HG02870 (cell line): Measurements from ENCODE around the gene ZNF426.
"Not testable (repeated sequence)": the region's sequence is repeated elsewhere in the genome, so short reads cannot be mapped to it uniquely, and the experiment has no call there.

ENCODE experiments used
- ATAC-seq: cut with Tn5 transposase; IDR thresholded peaks from one replicate; pipeline ENCODE4 v1.9.1; 2021; ENCODE audit warnings: mild to moderate bottlenecking, moderate library complexity; ENCODE audit not compliant: unreplicated experiment

The ZNF426 gene

DNA sequence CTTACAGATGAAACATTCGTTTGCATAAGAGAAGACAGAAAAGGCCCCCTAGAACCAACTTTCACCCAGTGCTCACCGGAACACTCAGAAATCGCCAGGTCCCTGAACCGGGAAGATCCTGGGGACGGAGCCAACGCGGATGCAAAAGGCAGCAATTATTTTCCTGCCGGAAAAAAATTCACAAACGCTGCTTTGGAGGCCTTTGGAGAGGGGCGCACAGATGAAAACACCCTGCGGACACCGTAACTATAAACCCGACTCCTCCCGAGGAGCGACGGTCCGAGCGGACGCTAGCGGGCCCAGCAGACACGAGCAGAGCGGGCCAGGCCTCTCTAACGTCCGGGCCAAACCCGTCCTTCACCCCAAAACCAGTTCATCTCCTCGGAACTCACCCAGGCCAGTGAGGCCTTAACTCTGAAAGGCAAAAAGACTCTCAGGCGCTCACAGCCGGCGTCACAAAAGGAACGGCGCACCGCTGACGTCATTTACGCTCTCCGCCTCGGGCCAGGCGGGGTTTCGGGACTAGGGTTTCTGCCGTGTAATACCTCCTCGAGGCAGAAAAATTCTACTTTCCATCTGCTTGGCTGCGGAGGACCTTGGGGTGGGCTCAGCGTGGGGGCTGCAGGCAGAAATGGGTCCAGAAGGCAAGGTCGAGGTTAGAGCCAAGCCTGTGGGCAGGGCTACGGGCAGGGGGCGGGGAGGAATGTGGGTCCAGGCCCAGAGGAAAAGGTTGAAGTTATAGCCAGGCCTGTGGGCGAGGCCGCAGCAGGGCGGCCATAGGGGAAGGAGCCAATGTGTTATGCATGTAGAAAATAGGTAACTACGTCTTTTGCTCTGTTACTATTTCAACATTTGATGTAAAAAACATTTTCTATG is at the start of gene ZNF426:
ZNF426 (minus strand) TSS at position 463 of the 876 bp plus-strand sequence. CDS start 2,413 bp downstream, outside the sequence.
- ATAC-seq, result no peak

DNA sequence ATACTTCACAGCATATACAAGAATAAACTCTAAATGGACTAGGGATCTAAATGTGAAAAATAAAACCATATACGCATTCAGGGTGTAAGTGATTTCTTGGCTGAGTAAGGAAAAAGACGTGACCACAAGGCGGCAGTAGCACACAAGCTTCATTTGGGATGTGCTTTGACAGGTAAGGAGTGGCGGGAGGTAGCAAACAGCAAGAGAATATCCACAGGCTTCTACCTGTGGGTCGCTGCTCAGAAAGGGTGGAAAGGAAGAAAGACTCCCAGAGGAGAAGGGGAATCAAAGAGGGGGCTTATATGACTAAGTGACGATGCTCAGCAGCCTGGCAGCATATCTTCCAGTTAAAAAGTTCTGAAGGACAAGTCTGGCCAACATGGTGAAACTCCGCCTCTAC is 48.3 kb upstream of the ZNF426 start:
- ATAC-seq, result no peak

DNA sequence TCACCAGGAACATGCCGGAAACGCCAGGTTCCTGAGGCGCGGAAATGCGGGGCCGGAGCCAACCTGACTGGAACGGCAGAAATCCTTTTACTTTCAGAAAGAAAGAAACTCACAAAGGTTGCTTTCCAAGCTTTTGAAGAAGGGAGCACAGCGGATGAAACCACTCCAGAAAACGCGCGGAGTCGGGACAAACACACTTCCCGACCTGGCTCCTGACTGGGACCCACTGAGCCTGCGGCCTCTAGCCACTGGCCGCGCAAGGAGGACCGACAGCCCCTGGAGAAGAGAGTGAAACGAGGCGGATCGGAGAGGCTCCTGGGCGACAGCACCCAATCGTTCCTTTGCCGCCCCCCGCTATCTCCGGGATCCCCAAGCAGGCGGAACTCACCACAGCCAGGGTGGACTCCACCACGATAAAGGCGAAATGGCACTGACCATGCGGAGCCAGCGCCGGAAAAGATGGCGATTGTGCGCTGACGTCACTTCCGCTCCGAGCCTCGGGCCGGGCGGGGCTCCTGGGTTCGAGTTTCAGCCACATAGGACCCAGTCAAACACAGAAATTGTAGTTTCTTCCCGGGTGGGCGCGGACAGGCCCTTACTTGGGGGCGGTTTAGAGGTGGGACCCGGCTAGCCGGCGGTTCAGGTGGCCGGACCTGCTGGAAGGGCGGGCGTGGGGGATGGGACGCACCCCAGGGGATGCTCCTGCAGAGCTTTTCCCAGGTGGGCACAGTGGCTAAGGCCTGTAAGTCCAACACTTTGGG is 45.8 kb upstream of the ZNF426 start, which contains the start of gene ZNF121:
ZNF121 (minus strand) TSS at position 432 of the 761 bp plus-strand sequence. CDS start 16,407 bp downstream, outside the sequence.
- peak; percentile 73 for ATAC-seq

DNA sequence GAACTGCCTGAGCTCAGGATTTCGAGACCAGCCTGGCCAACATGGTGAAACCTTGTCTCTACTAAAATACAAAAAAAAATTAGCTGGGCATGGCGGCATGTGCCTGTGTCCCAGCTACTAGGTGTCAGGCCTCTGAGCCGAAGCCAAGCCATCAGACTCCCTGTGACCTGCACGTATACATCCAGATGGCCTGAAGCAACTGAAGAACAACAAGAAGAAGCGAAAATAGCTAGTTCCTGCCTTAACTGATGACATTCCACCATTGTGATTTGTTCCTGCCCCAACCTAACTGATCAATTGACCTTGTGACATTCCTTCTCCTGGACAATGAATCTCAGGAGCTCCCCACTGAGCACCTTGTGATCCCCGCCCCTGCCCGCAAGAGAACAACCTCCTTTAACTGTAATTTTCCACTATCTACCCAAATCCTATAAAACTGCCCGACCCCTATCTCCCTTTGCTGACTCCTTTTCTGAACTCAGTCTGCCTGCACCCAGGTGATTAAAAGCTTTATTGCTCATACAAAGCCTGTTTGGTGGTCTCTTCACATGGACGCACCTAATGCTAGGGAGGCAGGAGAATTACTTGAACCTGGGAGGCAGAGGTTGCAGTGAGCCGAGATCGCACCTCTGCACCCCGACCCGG is 43.8 kb upstream of the ZNF426 start:
- not testable (repeated sequence) for ATAC-seq

DNA sequence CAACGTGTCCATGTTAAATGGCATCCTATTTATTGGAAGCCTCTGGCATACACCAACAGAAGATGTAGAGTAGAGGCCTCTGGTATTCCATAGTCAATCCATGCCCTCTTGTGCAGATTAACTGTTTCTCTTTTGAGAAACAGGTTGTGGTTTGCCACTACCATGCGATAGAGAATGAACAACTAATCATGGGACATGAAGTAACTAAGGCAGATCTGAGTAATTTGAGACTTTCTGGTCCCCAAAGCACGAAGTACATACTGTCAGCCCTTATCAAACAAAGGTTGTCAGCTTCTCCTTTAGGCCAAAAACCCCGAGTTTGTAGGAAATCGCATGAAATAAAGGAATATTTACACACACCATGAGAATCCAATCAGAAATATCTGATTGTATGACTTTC is 42.3 kb upstream of the ZNF426 start:
- no peak for ATAC-seq

DNA sequence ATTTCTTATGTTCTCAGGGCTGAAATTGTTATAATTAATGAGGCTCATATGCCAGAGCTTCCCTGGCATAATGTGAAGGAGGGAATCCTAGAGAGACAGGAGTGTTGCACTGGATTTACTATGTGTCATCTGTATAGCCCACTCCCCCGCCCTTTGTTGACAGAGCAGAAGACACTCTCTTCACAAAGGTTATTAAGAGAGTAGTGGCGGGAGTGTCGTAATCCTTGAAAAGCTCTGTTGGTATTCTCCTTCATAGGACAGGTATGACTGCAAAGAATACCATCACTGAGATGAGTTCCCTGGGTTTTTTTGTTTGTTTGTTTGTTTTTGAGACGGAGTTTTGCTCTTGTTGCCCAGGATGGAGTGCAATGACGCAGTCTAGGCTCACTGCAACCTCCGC is 31.8 kb upstream of the ZNF426 start:
- ATAC-seq, result no peak

DNA sequence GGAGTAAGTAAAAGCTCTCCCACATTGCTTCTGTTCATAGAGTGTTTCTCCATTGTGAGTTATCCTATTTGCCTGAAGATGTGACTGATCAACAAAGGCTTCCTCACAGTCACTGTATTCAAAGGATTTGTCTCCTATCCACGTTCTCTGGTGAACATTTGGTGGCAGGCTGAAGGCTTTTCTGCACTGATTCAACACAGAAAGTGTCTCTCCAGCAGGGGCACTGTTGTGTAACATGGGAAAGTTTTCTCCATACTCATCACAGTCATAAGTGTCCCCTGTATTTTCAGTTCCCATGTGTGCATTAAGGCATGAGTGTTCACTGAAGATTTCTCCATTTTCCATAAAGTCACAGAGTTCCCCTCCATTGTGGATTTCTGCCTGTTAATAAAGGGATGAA is 28.3 kb upstream of the ZNF426 start:
- ATAC-seq, result no peak

DNA sequence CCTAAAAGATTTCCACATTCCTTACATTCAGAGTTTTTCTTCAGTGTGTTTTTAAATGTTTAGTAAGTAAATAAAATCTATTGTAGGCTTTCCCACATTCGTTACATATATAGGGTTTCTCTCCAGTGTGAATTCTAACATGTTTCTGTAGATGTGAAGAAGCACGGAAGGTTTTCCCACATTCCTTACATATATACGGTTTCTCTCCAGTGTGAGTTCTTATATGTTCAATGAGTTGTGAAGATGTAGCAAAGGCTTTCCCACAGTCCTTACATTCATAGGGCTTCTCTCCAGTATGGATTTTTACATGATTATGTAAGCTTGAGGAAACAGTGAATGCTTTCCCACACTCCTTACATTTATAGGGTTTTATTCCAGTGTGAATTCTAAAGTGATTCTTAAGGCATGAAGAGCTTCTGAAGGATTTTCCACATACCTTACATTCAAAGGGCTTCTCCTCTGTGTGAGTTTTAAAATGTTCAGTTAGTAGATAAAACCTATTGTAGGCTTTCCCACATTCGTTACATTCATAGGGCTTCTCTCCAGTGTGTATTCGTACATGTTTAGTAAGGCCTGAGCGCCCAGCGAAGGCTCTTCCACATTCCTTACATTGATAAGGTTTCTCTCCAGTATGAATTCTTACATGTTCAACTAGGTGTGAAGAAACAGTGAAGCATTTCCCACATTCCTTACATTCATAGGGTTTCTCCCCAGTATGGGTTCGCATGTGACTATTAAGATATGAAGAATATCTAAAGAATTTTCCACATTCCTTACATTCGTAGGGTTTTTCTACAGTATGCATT is 27.7 kb upstream of the ZNF426 start:
- ATAC-seq, result no peak

DNA sequence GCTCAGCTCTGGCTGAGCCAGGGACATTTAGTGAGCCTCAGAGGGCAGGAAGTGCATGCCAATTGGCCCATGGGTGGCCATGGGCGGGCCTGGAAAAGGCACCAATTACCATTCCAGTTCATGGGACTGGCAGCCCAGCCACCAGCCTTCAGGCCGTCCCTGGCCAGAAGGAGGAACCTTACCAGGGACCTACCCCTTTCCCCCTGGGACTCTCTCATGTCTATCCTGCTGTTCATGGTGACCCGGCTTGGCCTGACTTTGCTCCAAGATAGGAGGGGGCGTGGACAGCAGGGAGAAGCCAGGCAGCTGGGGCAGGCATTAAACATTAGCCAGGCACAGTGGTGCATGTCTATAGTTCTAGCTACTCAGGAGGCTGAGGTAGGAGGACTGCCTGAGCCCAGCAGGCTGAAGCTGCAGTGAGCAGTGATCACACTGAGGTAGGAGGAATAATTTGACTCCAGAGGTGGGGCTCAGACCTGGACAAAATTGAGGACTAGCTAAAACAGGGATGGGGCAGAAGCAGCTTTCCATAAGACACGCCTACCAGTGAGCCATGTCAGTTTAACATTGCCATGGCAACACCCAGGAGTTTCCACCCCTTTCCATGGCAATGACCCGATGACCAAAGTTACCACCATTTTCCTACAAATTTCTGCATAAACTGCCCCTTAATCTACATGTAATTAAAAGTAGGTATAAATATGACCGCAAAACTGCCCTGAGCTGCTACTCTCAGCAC is 14.3 kb upstream of the ZNF426 start:
- ATAC-seq, result no peak

DNA sequence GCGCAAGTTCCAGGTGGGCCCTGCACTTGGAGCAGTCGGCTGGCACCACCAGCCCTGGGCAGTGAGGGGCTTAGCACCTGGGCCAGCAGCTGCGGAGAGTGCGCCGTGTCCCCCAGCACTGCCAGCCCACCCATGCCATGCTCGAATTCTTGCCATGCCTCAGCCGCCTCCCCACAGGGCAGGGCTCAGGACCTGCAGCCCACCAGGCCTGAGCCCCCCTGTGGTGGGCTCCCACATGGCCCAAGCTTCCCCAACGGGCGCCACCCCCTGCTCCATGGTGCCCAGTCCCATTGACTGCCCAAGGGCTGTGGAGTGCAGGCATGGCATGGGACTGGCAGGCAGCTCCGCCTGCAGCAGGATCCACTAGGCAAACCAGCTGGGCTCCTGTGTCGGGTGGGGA is 9.4 kb upstream of the ZNF426 start:
- ATAC-seq, result no peak

DNA sequence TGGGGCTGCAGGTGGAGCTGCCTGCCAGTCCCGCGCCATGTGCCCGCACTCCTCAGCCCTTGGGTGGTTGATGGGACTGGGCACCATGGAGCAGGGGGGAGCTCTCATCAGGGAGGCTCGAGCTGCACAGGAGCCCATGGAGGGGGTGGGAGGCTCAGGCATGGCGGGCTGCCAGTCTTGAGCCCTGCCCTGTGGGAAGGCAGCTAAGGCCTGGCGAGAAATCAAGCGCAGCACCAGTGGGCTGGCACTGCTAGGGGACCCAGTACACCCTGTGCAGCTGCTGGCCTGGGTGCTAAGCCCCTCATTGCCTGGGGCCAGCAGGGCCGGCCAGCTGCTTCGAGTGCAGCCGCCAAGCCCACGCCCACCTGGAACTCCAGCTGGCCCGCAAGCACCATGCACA is 2.8 kb upstream of the ZNF426 start:
- not testable (repeated sequence) for ATAC-seq

DNA sequence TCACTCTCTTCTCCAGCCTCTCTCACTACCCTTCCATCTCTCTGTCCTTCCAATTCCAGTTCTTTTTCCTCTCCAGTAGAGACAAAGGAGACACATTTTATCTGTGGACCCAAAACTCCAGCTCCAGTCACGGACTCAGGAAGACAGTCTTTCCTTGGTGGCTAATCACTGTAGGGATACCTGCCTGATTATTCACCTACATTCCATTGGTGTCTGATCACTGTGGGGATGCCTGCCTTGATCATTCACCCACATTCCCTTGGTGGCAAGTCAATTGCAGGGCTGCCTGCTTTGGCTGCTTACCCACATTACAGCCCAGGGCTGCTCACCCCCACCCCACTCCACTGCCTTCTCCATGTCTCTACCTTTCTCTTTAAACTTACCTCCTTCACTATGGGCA is 1.5 kb upstream of the ZNF426 start:
- ATAC-seq, result not testable (repeated sequence)

DNA sequence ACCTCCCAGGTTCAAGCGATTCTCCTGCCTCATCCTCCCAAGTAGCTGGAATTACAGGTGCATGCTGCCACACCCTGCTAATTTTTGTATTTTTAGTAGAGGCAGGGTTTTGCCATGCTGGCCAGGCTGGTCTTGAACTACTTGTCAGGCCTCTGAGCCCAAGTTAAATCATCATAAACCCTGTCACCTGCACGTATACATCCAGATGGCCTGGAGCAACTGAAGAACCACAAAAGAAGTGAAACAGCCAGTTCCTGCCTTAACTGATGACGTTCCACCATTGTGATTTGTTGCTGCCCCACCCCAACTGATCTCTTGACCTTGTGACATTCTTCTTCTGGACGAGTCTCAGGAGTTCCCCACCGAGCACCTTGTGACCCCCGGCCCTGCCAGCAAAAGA is 756 bp upstream of the ZNF426 start:
- not testable (repeated sequence) for ATAC-seq

DNA sequence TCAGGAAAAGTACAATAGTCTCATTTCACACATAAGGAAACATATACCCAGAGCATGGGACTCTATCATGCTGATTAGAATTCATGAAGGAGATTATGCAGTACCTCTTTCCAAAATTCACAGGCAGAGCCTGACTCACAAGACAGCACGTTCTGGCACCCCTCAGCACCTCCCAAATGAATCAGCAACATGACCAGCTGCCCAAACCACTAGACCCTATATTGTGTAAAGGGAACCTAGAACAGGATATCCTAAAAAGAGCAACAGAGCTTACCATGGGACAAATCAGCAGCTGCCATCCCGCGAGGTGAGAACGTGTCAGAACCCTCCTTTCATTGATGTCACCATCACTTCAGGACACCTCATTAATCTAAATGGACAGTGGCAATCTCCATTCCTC is 2.5 kb downstream of the ZNF426 start:
- no peak for ATAC-seq

DNA sequence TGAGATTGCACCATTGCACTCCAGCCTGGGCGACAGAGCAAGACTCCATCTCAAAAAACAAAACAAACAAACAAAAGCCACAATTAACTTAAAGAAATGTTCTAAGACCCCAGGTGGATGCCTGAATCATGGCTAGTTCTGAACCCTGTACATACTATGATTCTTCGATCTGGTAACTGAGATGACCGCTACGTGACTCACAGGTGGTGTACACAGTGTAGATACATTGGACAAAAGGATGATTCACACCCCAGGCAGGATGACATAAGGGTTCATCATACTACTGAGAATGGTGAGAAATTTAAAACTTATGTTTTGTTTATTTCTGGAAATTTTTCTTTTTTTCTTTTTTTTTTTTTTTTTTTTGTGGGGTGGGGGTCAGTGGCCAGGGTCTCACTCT is 6.5 kb downstream of the ZNF426 start:
- ATAC-seq, result no peak

DNA sequence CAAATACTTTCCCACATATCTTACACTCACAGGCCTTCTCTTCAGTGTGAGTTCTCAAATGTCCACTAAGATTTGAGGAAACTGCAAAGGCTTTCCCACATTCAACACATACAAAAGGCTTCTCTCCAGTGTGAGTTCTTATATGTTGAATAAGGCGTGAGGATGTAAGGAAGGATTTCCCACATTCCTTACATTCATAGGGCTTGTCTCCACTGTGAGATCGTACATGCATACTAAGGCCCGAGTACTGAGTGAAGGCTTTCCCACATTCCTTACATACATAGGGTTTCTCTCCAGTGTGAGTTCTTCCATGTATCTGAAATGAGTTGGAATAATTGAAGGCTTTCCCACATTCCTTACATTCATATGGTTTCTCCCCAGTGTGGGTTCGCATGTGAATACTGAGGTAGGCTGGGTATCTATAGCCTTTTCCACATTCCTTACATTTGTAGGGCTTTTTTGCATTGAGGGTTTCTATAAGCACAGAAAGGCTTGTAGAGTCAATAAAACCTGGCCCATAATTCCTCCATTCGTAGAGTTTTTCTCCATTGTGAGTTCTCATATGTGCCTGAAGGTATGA is 9.6 kb downstream of the ZNF426 start:
- ATAC-seq, result no peak

DNA sequence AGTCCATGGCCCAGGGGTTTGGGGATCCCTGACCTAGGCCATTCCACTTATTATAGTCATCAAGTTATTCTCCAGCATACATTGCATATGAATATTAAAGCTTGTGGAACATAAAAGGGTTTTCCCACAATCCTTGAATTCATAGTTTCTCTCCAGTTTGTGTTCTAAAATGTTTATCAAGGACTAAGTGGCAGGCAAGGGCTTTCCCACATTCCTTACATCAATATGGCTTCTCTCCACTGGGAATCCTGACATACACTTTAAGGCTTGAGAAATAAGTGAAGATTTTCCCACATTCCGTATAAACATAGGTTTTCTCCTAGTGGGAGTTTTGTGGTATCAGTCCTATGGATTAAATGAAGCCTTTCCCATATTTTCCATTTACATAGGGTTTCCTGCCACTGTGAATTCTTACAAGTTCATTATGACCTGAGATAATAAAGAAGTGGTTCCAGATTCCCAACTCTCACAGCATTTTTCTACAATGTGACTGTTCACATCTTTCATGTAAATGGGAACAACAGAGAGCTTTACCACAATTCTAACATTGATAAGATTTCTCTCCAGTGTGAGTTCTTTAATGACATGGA is 14.5 kb downstream of the ZNF426 start:
- ATAC-seq, result no peak

DNA sequence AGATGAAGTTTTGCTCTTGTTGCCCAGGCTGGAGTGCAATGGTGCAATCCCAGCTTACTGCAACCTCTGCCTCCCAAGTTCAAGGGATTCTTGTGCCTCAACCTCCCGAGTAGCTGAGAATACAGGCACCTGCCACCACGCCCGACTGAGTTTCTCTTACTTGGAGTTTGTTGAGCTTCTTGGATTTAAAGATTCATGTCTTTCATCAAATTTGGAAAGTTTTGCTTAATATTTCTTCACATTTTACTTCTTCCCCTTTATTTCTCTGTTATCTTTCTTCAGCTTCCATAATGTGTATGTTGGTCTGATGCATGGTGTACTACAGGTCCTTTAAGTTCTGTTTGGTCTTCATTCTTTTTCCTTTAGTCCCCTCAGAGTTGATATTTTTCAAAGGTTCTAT is 31.2 kb downstream of the ZNF426 start:
- no peak for ATAC-seq

DNA sequence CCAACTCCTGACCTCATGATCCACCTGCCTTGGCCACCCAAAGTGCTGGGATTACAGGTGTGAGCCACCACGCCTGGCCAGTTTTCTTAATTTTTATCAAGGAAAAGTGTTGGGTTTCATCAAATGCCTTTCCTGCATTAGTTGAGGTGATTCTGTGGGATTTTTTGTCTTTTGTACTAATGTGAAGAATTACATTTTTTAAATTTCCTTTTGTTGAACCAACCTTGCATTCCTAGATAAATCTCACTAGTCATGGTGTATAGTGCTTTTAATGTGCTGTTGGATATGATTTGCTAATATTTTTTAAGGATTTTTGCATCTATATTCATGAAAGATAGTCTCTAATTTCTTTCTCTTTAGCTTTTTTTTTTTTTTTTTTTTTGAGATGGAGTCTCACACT is 37.6 kb downstream of the ZNF426 start:
- no peak for ATAC-seq
